Stimulated activated CD8-positive, alpha-beta memory T cell treated with anti-CD3 and anti-CD28 coated beads, Interleukin-15, amount 100 ng/mL, for 4 hours (primary cell): ENCODE data around the gene HYCC1.

Experiments
- DNase-seq, 2 donors: peaks; one replicate each; pipeline ENCODE4 v3.0.0-alpha.2; 2020; ENCODE audit warnings: low read depth in 2 of 2

Gene HYCC1

DNA sequence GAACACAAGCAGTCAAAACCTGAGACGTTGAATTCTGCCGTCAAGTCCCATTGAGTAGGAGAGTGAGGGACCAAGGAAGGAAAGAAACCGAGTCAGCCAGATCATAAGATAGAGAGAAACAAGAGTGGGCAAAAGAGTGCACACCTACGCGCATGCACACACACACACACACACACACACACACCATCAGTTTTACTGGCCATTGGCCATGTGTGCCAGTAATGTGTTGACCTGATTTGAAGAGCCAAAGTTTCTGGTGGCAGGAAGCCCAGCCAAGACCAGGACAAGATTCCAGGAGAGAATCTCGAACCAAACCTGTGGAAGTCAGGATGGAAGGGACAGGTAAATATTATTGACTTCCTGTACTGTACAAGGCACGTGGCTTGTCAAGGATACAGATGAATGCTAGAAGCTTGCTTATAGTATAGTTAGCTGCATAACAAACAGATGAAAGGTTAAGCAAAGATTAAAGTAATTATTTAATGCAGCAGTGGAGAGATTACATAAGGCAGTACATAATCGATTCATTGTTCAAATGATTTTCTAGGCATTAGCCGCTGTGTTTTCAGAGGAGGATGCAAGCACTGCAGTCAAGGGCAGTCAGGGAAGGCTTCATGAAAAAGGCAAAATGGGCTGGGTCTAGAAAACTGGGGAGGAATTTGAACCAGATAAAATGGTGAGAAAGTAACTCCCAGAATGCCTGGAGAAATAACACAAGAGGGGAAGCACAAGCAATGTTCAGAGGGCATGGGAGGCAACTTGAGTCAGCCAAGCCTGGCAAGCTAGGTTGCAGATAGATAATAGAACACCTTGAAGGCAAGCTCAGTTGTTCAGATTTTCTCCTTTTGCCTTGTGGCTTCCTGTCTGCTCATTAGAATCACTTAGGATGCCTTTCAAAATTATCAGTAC lies 2.7 kb upstream of the HYCC1 start:
- DNase-seq, result no peak

- DNase-seq, result no peak
Observed at GRCh38 chr7:23014681-23015080, 751 bp upstream of the HYCC1 start.

DNA sequence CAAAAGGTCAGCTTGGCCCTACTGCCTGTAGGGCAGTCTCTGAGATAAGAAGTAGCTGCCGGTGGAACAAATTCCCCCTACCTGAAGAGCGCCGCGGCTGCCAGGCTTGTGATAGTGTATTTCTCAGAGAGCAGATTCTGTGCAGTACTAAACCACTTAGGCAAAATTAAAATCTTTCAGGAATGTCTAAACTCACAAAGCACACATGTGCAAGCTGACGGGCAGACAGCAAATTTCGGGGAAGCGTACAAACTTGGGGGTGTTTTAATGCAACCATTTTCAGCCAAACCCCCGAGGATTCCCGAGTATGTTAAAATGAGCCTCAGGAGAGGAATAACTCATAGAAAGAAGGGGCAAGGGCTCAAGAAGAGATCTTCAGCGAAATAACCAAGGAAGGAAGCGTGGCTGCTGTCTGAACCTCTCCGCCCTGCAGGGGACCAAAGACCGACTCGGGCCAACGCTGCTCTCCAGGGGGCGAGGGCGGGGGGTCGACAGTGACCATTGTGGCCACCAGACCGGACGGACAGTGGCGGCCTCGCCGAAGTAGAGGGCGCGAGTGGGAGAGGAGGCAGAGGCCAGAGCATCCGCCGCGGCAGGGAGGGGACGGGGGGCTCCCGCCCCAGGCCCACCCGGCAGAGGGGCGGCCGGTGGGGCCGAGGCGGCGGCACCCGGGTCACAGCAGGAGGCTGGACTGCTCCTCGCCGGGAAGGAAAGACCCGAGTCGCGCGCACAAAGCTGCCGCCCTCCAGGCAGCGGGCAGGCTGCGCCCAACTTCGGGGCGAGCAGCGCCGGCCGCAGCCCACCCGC lies 819 bp downstream of the HYCC1 start:
- no peak for DNase-seq

- no peak for DNase-seq
Observed at GRCh38 chr7:23012186-23012585, 1.7 kb downstream of the HYCC1 start.

DNA sequence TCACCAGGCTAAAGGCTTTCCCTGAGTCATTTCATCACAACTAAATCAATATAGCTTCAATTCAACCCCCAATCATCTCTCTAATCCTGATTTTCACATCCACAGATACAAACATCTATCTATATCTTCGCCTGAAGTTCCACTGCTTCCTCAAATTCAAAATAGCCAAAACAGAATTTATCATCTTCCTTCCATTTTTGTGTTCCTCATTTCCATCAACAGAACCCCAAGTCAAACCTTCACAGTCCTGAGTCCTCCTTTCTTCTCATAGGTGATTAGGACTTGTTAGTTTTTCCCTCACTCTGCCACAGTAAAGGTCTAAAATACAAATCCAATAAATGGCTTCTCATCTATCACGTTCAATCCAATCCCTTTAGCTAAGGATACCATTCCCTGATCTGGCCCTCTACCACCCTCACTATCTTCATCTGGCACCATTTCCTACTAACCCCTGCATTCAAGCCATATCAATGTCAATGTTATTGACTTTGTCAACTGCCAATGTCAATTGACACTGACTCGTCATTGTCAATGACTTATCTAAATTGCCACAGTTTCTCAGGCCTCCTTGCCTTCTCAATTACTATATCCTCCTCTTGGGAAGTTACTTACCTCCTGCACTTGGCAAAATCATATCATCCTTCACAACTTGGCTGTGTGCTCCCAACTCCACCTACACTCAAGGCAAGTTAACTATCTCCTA lies 2.6 kb downstream of the HYCC1 start:
- no peak for DNase-seq

DNA sequence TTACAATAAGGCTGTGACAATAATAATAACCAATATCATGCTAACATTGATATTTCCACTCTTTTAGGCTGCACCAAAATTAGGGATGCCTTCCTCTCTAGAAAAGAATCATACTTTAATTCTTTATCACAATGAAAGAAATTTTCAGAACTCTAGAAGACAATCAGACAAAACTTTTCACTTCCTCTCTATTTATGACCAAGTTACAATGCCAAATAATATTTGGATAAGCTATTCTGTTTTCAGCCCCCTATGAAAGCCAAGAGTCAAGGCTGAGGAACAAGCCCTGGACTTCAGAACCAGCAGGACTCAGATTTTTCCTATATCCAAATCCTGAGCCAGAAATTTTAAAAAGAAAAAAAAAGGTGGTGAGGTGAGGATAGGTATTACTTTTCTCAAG lies 4.6 kb downstream of the HYCC1 start:
- DNase-seq, result no peak

DNA sequence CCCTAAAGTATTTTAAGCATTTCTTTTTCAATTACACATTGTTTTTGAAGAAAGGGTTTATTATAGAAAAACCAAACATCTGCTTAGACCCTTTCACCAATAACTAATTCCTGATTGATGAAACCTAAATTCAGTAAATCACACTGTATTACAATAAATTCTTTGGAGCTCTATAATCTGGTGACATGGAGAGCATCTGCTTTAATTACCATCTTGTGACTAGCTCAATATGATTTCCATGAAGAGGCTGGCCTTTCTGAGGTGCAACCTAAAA lies 9.7 kb downstream of the HYCC1 start:
- no peak for DNase-seq

GRCh38 chr7:23003505-23004246 lies 10.3 kb downstream of the HYCC1 start:
- DNase-seq, result no peak

DNA sequence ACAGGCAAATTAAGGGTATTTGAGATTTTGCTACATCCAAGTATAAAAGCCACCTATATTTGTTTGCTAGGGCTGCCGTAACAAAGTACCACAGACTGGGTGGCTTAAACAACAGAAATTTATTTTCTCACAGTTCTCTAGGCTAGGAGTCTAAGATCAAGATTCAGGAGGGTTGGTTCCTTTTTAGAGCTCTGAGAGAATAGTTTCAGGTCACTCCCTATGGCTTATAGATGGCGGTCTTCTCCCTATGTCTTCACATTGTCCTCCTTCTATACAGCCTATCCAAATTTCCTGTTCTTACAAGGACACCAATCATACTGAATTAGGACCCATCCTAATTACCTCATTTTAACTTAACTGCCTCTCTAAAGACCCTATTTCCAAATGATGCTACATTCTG lies 11.2 kb downstream of the HYCC1 start:
- no peak for DNase-seq

- DNase-seq, result no peak
Observed at GRCh38 chr7:23001610-23002009, 12.3 kb downstream of the HYCC1 start.

DNA sequence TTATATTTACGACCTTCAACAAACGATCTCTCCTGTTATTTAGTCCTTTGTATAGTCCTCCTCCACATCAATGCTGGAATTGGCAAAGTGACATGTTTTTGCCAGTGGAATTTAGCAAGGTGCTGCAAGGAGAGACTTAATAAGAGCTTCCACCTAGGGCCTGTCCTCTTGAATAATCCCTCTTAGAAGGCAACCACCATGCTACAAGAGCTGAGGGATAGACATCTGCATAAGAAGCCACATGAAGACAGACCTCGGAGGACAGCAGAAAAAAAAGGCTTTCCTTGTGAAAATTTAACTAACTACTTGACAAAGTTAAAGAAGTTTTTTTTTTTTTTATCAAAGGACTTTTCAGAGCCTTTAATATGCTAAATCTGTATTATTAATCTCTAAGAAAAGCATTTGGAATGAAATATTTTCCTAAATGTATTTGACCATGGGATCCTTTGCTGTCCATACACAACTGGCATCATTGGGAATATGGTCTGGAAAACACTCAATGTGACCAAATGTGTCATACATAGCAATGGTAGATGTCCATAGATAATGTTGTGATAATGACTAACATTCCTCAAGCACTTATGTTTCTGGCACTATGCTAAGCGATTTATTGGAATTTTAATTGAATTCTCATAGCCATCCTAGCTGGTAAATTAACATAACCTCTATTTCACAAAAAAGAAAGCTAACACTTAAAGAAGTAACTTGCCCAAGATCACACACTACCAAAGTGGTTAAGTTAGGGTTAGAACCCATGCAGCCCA lies 13.2 kb downstream of the HYCC1 start:
- DNase-seq, result no peak

- no peak for DNase-seq
Observed at GRCh38 chr7:22998519-22998896, 15.4 kb downstream of the HYCC1 start.

GRCh38 chr7:22997871-22998518 lies 15.9 kb downstream of the HYCC1 start:
- no peak for DNase-seq

- no peak for DNase-seq
Observed at GRCh38 chr7:22996470-22996869, 17.5 kb downstream of the HYCC1 start.

- DNase-seq, result no peak
Observed at GRCh38 chr7:22995011-22995410, 18.9 kb downstream of the HYCC1 start.

- DNase-seq, result no peak
Observed at GRCh38 chr7:22992874-22993840, 20.8 kb downstream of the HYCC1 start.

DNA sequence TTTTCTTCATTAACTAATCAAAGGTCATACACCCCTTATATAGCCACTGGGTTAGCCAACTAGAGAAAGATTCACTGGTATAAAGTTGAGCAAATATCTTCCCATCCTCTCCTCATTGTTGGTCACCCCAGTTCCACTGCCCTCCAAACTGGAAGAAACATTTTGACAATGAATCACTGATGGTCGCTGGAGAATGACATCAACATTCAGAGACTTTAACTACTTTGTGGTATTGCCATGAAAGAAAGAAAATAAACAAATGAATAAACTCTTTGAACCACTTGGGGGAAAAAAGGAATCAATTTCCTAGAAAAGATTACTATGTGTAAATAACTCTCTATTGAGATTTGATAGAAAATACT lies 23.4 kb downstream of the HYCC1 start:
- DNase-seq, result no peak

DNA sequence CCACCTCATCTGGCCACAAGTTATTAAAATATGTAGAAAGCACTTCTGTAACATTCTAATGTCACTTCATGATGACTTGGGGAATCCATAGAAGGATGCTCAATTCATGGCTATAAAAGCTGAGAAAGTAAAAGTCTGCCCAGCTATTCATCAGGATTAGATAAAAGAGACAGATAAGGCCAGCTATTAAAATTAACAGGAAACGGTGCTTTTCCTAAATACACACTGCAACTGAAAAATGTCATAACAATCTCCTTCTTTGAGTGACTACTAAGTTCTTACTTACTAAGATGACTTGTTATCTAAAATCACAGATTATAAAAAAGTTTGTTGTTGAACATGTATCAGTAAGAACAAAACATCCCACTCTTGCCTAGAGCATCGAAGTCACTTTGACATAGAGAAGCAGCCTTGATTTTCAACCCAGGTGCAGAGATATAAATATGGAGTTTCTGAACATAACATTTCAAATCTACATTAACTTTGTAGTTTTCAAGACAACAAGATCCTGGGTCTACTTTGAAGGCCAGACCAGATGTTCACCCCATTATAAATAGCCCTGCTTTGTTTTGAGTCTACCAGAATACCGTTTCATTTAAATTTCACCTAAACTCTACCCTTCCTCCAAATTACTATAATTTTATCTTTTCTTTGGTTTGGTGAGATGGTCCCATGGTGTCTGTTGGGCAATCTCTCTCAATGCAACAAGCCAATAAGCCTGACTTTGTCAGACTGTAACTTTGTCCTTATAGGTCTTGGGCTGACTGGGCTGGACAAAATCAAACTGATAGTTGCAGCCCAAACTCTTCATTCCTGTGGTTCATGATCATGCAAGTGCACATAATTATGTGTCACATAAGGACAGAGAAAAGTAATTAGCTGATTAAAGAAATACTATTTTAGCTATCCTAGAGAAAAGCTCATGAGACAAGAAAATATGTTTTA lies 24.0 kb downstream of the HYCC1 start:
- DNase-seq, result no peak
